GM18951 (cell line): ENCODE data around the gene GAS2L1.
"Not testable (repeated sequence)": the region's sequence is repeated elsewhere in the genome, so short reads cannot be mapped to it uniquely, and the experiment has no call there.

Experiments used
- POLR2A ChIP-seq: IDR thresholded peaks from 4 replicates; pipeline ENCODE4 v1.6.1; 2011; ENCODE audit warnings: mild to moderate bottlenecking; ENCODE audit not compliant: insufficient read length, insufficient read depth; ENCODE audit errors: extremely low read depth
- in situ Hi-C: fragments of 300-500 bp; cut with MboI; formaldehyde crosslinking; loops from one replicate; pipeline ENCODE4 v1.12.0; 2022; ENCODE audit warnings: low sequenced_read_pairs, mixed read lengths, inconsistent platforms; ENCODE audit not compliant: unreplicated experiment

GAS2L1 gene

GRCh38 chr22:29342177-29342576 lies 35.7 kb downstream of the GAS2L1 start:
- in situ Hi-C loops, result no loop called here
- no peak for TF ChIP-seq POLR2A

DNA sequence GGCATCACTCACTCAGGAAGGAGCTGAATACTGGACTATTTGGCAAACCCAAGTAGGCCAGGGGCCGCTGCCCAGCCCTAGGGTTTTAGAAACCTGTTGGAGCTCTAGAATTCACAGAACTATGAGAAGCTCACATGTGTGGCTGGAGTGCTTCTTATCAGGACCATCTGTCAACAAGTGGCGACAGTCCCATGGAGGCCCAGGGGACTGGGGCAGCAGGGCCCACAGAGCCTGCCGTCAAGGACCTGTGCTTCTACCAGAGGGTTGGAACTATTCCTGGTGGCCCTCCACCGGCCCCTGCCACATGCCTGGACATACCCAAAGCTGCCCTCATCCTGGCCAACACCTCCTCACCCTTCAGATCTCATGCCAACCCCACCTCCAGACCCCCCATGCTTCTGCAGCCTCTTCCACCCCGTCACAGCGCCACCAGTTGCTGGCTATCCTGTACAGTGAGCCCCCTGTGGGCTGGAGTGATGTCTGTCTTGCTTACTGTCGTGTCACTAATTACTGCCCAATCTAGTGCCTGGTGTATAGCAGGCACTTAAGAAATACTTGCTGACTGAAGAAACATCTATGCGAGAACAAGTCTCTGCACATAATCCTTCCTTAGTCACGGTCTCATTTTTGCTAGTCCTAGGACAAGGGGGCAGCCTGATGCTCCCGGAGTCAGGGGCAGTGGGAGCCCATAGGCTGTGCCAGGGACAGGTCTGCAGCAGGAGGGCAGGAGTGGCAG lies 36.3 kb downstream of the GAS2L1 start:
- no peak for TF ChIP-seq POLR2A
- in situ Hi-C loops, result no loop called here

DNA sequence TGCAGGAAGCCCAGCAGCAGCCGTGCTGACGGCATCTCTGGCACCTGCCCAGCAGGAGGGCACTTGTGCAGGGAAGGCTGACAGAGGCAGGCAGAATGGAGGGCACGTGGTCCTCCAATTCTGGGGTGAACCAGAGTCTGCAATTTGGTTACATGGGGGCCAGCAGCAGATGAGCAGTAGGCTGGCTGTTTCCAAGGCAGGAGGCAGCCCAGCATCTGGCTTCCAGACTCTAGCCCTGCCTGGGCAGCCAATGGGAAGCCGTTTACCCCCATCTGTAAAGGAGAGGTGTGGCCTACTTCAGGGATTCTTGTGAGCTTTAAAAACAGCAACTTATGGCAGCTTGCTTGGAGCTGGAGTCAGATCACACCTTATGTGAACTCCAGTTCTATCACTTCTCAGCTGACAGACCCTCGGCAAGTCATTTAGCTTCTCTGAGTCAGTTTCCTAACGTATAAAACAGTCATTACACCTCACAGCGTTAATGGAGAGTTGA lies 36.9 kb downstream of the GAS2L1 start:
- TF ChIP-seq POLR2A, result no peak
- in situ Hi-C loops, result no loop called here

GRCh38 chr22:29344137-29344536 lies 37.7 kb downstream of the GAS2L1 start:
- TF ChIP-seq POLR2A, result no peak
- in situ Hi-C loops, result no loop called here

- in situ Hi-C loops, result not testable (repeated sequence)
Measured at GRCh38 chr22:29344889-29345288, 38.4 kb downstream of the GAS2L1 start.

- no peak for TF ChIP-seq POLR2A
- in situ Hi-C loops, result no loop called here
Measured at GRCh38 chr22:29345932-29346331, 39.5 kb downstream of the GAS2L1 start.

DNA sequence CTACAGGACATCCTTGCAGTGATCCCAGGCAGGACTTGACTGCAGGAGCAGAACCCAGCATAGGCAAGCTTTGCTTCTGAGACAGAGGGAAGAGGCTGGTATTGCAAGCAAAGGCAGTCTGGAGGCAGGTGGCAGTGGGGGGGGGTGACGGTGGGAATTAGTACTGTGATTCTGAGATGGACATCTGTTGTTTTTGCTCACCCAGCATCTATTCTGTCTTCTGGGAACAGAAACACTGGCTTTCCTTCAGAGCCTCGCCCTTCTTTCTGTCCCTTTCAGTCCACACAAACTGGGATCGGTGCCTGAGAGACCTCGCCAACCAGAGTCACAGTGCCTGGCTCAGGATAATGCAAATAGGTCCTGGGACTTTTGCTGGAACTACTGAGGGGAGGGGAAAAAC lies 40.2 kb downstream of the GAS2L1 start:
- in situ Hi-C loops, result no loop called here
- no peak for TF ChIP-seq POLR2A

DNA sequence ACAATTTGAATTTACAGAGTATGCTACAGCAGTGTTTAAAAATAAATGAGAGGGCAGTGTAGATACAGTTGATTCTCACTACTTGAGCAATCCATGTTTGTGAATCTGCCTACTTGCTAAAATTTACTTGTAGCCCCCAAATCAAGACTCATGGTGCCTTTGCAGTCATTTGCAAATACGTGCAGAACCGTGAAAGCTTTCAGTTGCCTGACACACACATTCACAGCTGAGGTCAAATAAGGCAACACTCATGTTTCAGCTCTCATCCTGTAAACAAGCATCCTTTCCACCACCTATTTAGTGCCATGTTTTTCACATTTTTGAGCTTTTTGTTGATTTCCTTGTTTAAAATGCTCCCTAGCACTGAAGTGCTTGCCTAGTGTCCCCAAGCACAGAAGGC lies 41.6 kb downstream of the GAS2L1 start:
- TF ChIP-seq POLR2A, result no peak
- in situ Hi-C loops, result no loop called here

DNA sequence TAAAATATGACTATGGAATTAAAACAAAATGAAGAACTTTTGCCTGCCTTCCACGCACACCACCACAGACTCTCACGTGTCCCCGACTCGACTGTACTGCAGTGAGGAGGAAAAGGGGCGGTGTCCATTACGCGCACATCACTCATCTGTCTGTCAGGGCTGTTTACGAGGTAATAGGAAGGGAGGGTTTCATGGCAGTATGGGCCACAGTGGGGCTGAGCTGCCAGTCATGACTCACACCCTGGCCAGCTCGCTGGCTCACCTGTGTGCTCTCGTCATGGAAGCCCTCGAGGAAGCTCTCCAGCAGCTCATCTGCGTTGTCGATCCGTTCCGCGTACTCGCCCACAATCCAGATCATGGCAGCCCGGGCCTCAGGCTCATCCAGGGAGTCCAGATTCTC lies 42.5 kb downstream of the GAS2L1 start:
- no peak for TF ChIP-seq POLR2A
- in situ Hi-C loops, result no loop called here

DNA sequence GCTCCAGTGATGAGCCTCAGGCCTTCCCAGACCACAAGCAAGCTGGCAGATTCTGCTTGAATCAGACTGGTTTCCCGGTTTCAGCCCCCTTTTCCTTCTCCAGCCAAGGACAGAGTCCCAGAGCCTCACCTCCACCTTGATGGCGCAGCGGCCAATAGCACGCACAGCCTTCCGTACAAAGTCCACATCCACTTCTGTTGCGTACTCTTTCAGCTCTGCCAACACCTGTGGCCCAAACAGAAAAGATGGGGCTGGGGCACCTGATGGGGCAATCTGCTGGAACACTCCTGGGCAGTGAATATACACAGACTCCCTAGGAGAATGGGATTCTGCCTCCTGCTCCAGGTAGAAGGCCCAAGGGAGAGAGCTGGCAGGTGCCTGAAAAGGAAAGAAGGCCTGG lies 44.6 kb downstream of the GAS2L1 start:
- in situ Hi-C loops, result no loop called here
- no peak for TF ChIP-seq POLR2A

DNA sequence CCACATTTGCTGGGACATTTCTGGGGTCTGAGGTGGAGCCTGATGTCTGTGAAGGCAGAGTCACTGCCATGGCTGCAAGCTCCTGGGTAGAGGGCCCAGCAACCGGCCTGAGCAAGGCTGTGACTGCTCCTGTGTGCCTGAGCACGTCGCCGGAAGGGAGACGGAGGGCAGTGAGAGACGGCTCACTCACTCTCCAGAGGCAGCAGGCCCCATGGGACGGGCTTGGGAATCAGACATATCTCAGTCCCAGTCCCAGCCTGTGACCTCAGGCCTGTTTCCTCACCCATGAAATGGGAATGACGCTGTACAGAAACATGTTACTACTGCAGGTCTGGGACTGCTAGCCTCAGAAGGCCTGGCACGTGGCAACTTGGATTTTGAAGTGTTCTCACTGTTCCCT lies 45.4 kb downstream of the GAS2L1 start:
- in situ Hi-C loops, result no loop called here

DNA sequence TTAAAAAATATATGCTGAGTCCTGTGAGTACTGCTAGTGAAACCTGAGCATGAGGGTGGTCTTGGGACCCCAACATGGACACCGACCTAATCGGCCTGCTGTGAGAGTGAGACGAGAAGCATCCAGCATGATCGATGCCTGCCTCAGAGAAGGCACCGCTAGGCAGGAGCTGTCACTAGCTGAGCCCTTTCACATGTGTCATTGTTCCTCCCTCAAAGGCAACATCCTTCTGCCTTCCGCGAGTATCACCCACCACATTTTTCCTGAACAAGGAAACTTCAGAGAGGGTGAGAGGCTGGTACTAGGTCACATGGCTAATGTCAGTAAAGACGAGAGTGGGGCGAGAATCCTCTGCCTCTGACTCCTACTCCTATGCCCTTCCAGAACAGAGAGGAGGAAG lies 46.3 kb downstream of the GAS2L1 start:
- in situ Hi-C loops, result no loop called here
- no peak for TF ChIP-seq POLR2A

More for the DNA sequence above, 45.4 kb downstream of the GAS2L1 start:
- TF ChIP-seq POLR2A, result no peak

- no peak for TF ChIP-seq POLR2A
- in situ Hi-C loops, result no loop called here
Measured at GRCh38 chr22:29353286-29353685, 46.8 kb downstream of the GAS2L1 start.

- TF ChIP-seq POLR2A, result no peak
- in situ Hi-C loops, result no loop called here
Measured at GRCh38 chr22:29353860-29354259, 47.4 kb downstream of the GAS2L1 start.

- in situ Hi-C loops, result not testable (repeated sequence)
Measured at GRCh38 chr22:29357193-29357890, 50.9 kb downstream of the GAS2L1 start.

DNA sequence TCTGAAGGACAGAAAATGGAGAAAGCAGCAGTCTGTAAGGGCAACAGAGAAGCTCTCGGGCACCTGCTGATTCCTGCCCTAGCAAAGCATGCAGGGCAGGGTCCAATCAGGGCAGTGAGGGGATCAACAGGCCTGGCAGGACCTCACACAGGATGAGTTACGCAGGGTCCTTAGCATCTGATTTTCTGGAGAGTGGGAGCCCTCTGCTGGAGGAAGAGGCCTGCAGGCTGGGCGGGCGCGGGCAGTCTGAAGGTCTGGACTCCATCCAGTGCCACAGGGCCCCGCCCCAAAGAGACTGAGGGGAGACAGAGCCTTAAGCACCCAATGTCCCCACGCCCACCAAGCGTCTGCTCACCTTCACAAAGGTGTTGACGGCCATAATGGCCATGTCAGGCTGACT lies 53.0 kb downstream of the GAS2L1 start:
- TF ChIP-seq POLR2A, result no peak
- in situ Hi-C loops, result no loop called here
